ENCODE data around the gene ADAMTSL1.

Gene ADAMTSL1

GRCh38 chr9:18778846-18779245 is 304.9 kb downstream of the ADAMTSL1 start:
- no peak for DNase-seq

DNA sequence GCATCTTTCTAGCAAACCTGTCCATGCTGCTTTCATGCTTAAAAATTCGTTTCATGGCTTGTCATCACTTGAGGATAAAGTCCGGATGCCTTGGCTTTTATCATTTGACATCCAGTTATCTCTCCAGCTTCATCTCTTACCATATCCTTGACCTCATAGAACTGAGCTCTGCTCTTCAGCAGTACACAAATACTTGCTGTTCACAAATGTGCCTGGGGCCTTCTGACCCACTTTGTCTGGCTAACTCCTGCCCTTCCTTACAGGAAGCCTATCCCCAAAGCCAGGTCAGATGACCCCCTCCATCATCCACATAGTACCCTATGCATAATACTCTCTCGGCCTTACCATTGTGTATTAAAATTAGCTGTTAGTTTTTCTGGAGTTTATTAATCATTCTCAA is 310.0 kb downstream of the ADAMTSL1 start:
- DNase-seq, result no peak

GRCh38 chr9:18785604-18786003 is 311.7 kb downstream of the ADAMTSL1 start:
- DNase-seq, result no peak

- no peak for DNase-seq
These were observed 312.2 kb downstream of the ADAMTSL1 start for GRCh38 chr9:18786196-18786595.

DNA sequence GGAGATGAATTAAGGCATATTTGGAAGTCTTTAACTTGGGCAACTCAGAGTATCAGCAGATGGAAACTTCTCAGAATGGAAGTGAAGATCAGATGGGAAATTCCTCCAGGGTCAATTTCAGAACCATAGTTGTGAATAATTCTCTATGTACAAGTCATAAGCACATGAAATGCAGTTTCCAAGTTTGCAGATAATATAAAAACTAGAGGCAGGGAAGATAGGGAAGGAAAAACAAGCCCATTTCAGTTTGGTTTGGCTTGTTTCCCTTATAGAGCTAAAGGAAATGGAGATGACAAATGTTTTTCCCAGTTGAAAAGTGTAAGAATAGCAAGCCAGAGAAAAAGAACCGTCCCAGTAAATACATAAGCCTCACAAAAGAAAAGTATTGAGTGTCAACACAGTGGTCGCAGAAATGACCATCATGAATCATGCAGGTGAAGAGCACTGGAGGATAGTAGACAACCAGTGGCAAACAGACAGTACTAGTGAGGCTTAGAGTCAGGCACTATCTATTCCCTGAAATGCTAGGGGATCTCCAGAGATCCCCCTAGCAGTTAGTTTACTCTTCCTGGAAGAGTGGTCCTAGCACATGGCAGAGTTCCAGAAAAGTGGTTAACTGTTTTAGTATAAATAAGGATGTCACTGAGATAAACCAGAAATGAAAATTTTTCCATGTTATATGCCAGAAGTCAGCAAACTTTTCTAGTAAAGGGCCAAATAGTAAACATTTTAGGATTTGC is 313.1 kb downstream of the ADAMTSL1 start:
- DNase-seq, result no peak

GRCh38 chr9:18788256-18788655 is 314.3 kb downstream of the ADAMTSL1 start:
- DNase-seq, result no peak

GRCh38 chr9:18791074-18791473 is 317.1 kb downstream of the ADAMTSL1 start:
- DNase-seq, result no peak

DNA sequence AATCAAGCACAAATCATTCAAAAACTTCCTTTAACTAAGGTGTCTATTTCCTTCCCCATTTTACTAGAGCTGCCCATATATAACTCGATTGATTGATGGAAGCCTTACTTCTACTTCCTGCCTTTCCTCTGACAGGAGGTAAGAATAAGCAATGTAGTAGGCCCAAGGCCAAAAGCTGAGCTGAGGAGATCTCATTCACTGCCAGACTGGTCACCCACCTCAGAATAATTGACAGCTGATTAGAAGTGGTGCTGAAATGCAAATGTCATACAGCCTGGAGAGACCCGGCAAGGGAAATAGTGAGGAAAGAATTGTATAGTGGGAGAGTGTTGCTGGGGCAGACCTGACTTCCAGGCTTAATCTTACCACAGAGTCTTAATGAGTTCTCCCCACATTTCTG is 319.2 kb downstream of the ADAMTSL1 start:
- DNase-seq, result no peak

- no peak for DNase-seq
These were observed 322.2 kb downstream of the ADAMTSL1 start for GRCh38 chr9:18795947-18796671.

- no peak for DNase-seq
These were observed 322.8 kb downstream of the ADAMTSL1 start for GRCh38 chr9:18796696-18797270.

GRCh38 chr9:18798106-18798505 is 324.2 kb downstream of the ADAMTSL1 start:
- no peak for DNase-seq

GRCh38 chr9:18798508-18799290 is 324.7 kb downstream of the ADAMTSL1 start:
- no peak for DNase-seq

- DNase-seq, result no peak
These were observed 325.5 kb downstream of the ADAMTSL1 start for GRCh38 chr9:18799428-18799827.

DNA sequence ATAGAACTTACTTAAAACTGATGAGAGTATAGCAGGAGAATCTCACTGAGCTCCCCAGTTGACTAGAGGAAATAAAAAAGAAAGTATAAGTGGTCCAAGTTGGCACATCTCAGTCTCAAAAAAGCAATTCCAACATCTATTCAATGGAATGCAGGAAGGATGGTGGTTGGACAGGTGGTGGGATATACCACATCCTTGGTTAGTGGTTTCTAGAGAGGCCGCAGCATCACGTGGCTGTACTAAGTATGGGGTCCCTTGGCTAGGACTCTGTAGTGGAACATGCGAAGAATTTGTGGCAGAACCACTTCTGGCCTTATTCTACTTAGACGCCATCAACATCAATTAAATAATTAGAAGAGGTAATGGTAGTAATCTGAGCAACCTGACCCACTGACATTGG is 326.6 kb downstream of the ADAMTSL1 start:
- no peak for DNase-seq

- no peak for DNase-seq
These were observed 331.4 kb downstream of the ADAMTSL1 start for GRCh38 chr9:18805386-18805785.

- no peak for DNase-seq
These were observed 332.5 kb downstream of the ADAMTSL1 start for GRCh38 chr9:18806232-18807080.

DNA sequence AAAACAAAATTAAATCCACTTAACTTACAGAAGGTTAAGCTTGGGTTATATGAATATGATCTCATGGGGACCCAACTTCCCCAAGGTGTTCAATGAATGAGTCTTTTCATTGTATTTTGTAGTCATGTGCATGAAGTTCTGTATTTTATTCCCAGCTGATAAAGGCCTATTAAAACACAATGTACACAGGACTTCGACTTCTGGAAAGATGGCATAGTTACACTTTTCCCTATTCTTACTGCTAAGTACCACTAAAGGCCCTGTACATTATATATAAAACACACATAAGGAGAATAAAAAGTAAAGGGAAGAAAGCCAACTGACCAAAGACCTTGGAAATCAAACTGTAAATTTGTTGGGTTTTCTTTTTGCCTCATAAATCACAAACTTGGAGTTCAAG is 336.6 kb downstream of the ADAMTSL1 start:
- no peak for DNase-seq

DNA sequence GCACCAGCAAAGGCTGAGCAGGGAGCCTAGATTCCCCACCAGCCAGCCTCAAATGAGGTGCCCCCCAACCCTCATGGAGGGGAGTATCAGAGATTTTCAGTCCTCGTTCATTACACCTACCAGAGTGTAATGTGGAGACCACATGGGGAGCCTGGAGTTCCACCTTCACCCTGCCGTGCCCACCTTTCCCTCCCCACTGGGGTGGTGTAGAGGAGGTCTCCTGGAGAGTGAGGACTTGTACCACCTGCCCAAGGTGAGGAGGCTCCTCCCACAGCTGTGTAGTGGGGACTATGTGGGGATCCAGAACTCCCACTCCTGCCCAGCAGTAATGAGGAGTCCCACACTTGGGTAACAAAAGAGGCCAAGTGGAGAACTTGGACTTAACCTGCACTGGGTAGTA is 337.2 kb downstream of the ADAMTSL1 start:
- DNase-seq, result no peak

DNA sequence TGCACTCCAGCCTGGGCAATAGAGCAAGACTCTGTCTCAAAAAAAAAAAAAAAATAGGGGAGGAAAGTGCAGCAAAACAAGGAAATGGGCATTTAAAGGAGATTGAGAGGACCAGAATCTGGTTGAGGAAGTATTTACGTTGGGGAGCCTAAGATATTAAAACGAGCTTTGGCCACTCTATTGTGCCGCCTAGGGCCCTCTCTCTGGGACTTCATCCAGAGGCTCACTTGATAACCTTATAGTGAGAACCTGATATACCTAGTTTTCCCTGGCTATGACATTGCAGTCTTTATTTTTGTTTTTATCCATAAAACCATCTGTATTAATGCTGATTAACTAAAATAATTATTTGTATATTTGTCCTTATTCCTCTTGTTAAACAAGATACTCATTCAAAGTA is 345.5 kb downstream of the ADAMTSL1 start:
- no peak for DNase-seq

GRCh38 chr9:18820566-18821095 is 346.7 kb downstream of the ADAMTSL1 start:
- DNase-seq, result no peak

DNA sequence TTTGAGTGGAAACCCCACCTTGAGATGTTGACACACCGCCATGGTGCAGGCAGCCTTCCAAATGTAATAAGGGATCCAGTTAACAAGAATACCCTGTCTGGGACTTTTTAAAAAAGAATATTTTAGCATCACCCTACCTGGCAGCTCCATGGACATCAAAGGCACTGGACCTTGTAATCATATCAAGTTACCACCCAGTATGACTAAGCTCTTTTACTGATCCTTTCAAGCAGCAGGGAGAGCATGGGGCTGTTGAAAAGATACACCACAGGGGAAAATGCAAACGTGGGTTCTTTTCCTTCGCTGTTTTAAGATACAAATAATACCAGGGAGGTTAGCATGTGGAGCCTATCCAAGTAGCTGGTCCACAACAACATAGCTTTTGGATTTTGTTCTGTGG is 347.8 kb downstream of the ADAMTSL1 start:
- no peak for DNase-seq

- DNase-seq, result no peak
These were observed 348.9 kb downstream of the ADAMTSL1 start for GRCh38 chr9:18822850-18823249.
